Inflammatory macrophage treated with lipopolysaccharide for 4 hours (primary cell): Measurements from ENCODE around the gene PRPS1.
"Not testable (repeated sequence)": the region's sequence is repeated elsewhere in the genome, so short reads cannot be mapped to it uniquely, and the experiment has no call there.

ENCODE experiments used
- DNase-seq: peaks from one replicate; pipeline ENCODE4 v3.0.0-alpha.2; 2020

The PRPS1 gene

DNA sequence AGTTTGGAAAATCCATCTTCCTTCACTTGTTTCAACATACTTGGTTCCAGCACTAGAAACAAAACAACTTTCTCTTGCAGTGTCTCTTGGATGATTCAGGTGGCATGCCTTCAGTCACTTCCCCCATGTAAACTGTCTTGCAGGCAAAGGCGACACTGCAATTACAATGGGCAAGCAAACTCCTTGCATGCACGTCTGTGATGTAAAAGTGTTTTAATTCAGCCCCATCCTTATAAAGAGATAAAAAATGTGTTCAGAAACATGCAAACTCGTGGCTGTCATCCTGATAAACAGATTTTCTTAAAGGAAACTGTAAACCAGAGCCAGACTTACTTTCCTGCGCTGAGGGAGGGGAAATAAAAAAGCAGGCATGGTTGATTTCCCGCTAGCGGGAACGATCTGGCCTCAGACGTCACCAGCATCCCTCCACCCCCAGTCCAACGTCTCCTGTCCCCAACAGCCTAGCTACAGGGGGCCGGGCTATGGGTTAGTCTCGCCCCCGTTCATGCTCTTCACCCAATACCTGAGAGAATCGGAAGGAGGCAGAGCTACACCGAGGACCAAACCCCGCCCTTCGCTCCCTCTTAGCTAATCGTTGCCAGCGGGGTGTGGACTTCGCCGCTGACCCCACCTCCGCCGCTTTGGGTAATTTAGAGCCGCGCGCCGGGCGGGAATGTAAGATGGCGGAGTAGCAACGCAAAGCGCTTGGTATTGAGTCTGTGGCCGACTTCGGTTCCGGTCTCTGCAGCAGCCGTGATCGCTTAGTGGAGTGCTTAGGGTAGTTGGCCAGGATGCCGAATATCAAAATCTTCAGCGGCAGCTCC is at the start of gene PRPS1:
PRPS1 (plus strand) TSS at position 673 of the 824 bp plus-strand sequence; CDS start at position 792, 119 bp downstream.
- DNase-seq = peak; percentile 91

- no peak for DNase-seq
Observed at GRCh38 chrX:107579956-107580355, 48.4 kb upstream of the PRPS1 start.

- no peak for DNase-seq
Observed at GRCh38 chrX:107581923-107582322, 46.4 kb upstream of the PRPS1 start.

DNA sequence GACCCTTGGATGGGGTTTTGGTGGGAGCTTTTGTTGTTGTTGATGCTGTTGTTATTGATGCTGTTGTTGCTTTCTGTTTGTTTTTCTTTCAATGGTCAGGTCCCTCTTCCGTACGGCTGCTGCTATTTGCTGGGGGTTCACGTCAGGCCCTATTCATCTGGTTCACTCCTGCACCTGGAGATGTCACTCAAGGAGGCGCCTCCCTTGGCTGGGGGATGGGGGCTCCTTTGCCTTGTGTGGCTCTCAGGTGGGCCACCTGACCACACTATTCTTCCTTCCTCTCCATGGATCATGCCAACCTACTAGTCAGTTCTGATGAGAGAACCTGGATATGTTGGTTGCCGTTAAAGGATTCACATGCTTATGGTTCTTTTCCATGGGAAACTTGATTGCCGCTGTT is 39.1 kb upstream of the PRPS1 start:
- DNase-seq = no peak

GRCh38 chrX:107596651-107597050 is 31.7 kb upstream of the PRPS1 start:
- no peak for DNase-seq

- no peak for DNase-seq
Observed at GRCh38 chrX:107597264-107597663, 31.0 kb upstream of the PRPS1 start.

GRCh38 chrX:107597791-107598190 is 30.5 kb upstream of the PRPS1 start:
- no peak for DNase-seq

DNA sequence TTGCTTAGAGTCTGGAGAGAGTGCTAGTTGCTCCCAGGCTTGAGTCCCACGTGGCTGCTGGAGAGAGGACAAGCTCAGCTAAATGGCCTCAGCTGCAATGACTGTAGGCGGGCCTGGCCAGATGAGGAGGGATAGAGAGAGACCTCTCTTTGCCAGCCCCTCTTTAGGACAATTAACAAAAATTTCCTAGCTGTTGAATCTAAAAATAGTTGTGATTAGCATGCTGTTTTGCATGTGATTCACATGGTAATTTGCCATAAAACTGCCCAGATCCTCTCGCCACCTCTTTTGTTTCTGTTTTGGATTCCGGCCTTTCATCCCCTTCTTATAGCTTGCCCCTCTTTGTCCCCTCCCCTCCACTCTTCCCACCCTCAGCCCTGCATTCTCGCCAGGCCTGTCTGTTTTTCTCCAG is 28.9 kb upstream of the PRPS1 start:
- no peak for DNase-seq

DNA sequence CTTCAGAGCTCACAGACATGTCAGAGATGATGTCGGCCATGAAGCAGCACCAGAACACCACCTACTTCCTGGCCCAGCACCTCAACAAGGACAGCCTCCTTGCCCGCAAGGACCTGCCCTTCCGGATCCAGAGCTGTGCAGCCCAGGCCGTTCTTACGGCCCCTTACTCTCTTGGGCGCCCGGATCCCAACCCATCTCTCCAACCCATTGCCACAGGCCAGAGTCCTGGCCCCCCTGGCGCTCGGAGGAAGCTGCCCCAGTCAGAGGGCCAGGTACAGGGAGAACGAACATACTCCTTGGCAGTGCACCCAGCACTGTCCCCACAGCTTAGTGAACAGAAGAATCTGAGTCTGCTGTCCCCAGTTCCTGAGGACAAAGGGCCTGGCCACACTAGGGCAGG is 27.9 kb upstream of the PRPS1 start:
- no peak for DNase-seq

DNA sequence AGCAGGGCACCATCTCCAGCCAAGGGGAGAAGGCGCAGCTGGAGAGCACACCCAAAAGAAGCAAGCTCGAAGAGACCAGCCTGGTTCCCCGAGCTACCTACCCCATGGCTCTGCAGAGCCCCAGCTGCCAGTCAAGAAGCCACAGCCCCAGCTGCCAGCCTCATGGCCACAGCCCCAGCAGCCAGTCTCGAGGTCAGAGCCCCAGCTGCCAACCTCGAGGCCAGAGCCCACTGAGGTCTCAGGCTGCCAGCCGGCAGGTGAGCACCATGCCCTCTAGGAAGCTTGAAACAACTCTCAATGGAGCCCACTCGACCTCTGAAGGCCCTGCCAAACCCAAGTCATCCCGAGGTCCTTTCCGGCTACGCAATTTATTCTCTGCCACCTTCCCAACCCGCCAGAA is 27.0 kb upstream of the PRPS1 start:
- no peak for DNase-seq

GRCh38 chrX:107601759-107602158 is 26.6 kb upstream of the PRPS1 start:
- DNase-seq = no peak

GRCh38 chrX:107602694-107603239 is 25.5 kb upstream of the PRPS1 start:
- DNase-seq = no peak

DNA sequence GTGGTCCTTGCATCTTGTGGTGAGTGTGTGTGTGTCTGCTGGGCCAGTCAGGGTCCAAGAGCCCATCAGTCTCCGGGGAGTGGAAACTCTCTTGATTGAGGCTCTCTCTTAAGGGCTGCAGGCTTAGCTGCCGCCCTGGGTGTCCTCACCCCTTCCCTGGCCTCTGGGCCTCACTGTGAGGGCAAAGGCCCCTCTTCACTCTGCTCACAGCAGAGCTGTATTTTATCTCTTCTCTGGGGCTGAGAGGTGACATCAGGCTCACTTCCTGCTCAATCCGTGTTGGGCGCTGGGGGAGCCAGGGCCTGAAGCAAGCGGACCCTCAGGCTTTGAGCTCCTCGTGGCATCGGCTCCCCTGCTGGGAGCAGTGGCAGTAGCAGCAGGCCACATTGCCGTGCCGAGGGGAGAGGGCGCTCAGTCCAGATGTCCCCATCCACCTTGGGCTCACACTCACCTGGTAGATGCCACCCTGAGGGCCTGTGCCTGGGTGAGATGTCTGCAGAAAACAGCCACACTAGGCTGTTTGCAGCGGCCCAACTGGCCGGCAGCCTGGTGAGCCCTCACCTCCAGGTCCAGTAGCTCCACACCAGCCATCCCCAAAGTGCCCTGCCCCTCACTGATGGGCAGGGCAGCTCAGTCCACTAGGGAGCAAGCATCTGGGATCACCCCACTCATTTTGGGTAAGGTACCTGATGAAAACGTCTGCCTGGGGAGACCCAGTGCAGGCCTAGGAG is 24.7 kb upstream of the PRPS1 start:
- DNase-seq = no peak

DNA sequence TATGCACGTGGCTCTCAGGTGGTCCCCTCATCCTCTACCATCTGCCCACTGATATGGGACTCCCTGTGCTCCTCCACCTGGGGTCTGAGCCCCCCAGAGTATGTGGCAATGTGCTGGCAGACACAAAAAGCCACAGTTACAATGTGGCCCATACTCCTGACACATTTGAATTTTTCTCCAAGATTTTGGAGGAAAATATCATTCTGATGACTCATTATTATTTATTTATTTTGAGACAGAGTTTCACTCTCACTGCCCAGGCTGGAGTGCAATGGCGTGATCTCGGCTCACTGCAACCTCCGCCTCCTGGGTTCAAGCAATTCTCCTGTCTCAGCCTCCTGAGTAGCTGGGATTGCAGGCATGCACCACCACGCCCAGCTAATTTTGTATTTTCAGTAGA is 19.2 kb upstream of the PRPS1 start:
- not testable (repeated sequence) for DNase-seq

- peak; percentile 11 for DNase-seq
Observed at GRCh38 chrX:107610667-107611066, 17.6 kb upstream of the PRPS1 start.

- no peak for DNase-seq
Observed at GRCh38 chrX:107619885-107620322, 8.4 kb upstream of the PRPS1 start.

DNA sequence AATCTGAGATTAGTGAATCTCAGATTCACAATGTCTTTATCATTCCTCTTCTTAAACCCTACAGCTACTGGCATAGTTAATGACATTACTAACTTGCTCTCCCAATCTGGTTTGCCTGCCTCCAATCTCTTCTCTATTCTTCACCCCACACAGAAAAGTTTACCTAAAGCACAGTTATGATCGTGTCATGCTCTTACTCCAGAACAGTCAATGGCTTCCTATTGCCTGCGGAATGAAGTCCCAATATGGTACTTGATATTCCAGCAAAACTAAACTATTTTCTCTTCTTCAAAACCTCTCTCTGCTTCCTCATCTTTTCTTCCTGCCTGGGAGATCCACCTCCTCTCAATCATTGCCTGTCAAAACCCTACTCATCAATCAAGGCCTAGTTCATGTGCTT is 3.4 kb upstream of the PRPS1 start:
- DNase-seq = no peak

- DNase-seq = peak; percentile 44
Observed at GRCh38 chrX:107625739-107626138, 2.6 kb upstream of the PRPS1 start.

DNA sequence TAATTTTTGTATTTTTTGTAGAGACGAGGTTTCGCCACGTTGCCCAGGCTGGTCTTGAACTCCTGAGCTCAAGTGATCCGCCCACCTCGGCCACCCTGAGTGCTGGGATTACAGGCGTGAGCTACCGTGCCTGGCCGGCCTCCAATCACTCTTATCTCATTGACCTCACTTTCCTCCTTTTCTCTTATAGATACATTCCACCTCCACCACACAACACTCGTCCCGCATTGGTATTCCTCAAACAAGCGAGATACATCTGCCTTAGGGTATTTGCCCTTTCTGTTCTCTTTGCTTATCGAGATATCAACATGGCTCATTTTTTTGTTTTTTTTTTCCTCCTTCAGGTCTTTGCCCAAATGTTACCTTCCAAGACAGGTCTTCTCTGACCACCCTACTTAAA is 1.8 kb upstream of the PRPS1 start:
- DNase-seq = no peak

GRCh38 chrX:107626916-107627315 is 1.4 kb upstream of the PRPS1 start:
- DNase-seq = no peak

- peak; percentile 8 for DNase-seq
Observed at GRCh38 chrX:107628662-107629539, 591 bp downstream of the PRPS1 start.

- no peak for DNase-seq
Observed at GRCh38 chrX:107629540-107629909, 1.2 kb downstream of the PRPS1 start.
